ENCODE data around the gene NAGS.
"Not testable (repeated sequence)": the region's sequence is repeated elsewhere in the genome, so short reads cannot be mapped to it uniquely, and the experiment has no call there.

GRCh38 chr17:43971436-43971835 lies 33.0 kb upstream of the NAGS start:
- TF ChIP-seq EZH2 (IDR thresholded peaks at IDR 0.05); POLR2AphosphoS5 (IDR thresholded peaks at IDR 0.05; ENCODE audit: borderline replicate concordance, low read depth, low read length); FOXP2 (optimal IDR thresholded peaks at IDR 0.05; ENCODE audit: control extremely low read depth, extremely low read length, insufficient read depth): not testable (repeated sequence)

Data from SK-N-MC (cell line).